ENCODE results near the gene HECW1. TPM values are rescaled to one million over a fixed set of nuclear protein-coding genes. Genes with fewer than 3 reads are reported as not detected.

The HECW1 gene
- total RNA-seq, 2 donors from 2014 or later = 0.04 TPM; not detected in 1

GRCh38 chr7:43458330-43459018 lies 346.0 kb downstream of the HECW1 start:
- no peak overlapping the region for H3K4me3 ChIP-seq
- no peaks in the 10 kb centered on the region for H3K27me3 ChIP-seq
- no peak for DNase-seq (ENCODE audit: low spot score)
- no peaks in the 10 kb centered on the region for H3K36me3 ChIP-seq
- H3K4me1 ChIP-seq = no peaks in the 10 kb centered on the region
- no peaks in the 10 kb centered on the region for H3K9me3 ChIP-seq
- TF ChIP-seq, protein P1, sequence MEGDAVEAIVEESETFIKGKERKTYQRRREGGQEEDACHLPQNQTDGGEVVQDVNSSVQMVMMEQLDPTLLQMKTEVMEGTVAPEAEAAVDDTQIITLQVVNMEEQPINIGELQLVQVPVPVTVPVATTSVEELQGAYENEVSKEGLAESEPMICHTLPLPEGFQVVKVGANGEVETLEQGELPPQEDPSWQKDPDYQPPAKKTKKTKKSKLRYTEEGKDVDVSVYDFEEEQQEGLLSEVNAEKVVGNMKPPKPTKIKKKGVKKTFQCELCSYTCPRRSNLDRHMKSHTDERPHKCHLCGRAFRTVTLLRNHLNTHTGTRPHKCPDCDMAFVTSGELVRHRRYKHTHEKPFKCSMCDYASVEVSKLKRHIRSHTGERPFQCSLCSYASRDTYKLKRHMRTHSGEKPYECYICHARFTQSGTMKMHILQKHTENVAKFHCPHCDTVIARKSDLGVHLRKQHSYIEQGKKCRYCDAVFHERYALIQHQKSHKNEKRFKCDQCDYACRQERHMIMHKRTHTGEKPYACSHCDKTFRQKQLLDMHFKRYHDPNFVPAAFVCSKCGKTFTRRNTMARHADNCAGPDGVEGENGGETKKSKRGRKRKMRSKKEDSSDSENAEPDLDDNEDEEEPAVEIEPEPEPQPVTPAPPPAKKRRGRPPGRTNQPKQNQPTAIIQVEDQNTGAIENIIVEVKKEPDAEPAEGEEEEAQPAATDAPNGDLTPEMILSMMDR (IDR thresholded peaks at IDR 0.05) = no peak
- H3K27ac ChIP-seq = no peak overlapping the region

GRCh38 chr7:43459019-43459337 lies 346.5 kb downstream of the HECW1 start:
- DNase-seq (ENCODE audit: low spot score) = no peak
- Histone ChIP-seq H3K9me3 (no peaks in the 10 kb centered on the region), H3K27ac (no peak overlapping the region), H3K27me3 (no peaks in the 10 kb centered on the region), H3K4me3 (no peak overlapping the region), H3K4me1 (no peaks in the 10 kb centered on the region), H3K36me3 (no peaks in the 10 kb centered on the region)
- TF ChIP-seq, protein P1 (IDR thresholded peaks at IDR 0.05) = no peak

GRCh38 chr7:43460733-43461348 lies 348.4 kb downstream of the HECW1 start:
- H3K27ac ChIP-seq = no peak overlapping the region
- TF ChIP-seq, protein P1 (IDR thresholded peaks at IDR 0.05) = no peak

GRCh38 chr7:43461349-43462024 lies 349.0 kb downstream of the HECW1 start:
- no peaks in the 10 kb centered on the region for H3K36me3 ChIP-seq
- no peaks in the 10 kb centered on the region for H3K27me3 ChIP-seq
- H3K27ac ChIP-seq = no peak overlapping the region
- no peak for DNase-seq (ENCODE audit: low spot score)
- no peaks in the 10 kb centered on the region for H3K4me1 ChIP-seq
- no peak overlapping the region for H3K4me3 ChIP-seq
- no peaks in the 10 kb centered on the region for H3K9me3 ChIP-seq
- TF ChIP-seq, protein P1 (IDR thresholded peaks at IDR 0.05) = no peak

More at GRCh38 chr7:43460733-43461348, 348.4 kb downstream of the HECW1 start:
- no peak overlapping the region for H3K4me3 ChIP-seq
- no peak for DNase-seq (ENCODE audit: low spot score)
- no peaks in the 10 kb centered on the region for H3K36me3 ChIP-seq
- no peaks in the 10 kb centered on the region for H3K9me3 ChIP-seq
- H3K27me3 ChIP-seq = no peaks in the 10 kb centered on the region
- H3K4me1 ChIP-seq = no peaks in the 10 kb centered on the region

DNA sequence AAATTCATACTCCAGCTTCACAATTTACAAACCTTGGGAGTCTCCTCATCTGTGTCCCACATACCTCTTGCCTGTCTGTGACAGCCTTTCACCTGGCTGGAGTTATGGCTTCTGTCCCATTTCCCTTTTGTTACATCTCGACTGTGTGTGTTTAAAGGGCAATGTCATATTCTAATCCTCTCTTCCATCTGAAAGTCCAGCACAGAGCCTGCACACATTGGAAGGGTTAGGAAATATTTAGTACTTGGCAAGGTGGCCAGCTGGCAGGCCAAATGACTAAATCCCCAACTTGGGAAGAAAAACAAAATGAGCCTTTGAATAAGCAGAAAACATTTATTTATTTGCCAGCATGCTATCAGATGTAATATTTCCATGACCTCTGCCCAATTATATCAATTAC lies 350.4 kb downstream of the HECW1 start:
- Histone ChIP-seq H3K4me3 (no peak overlapping the region), H3K9me3 (no peaks in the 10 kb centered on the region), H3K4me1 (no peaks in the 10 kb centered on the region), H3K27ac (no peak overlapping the region), H3K27me3 (no peaks in the 10 kb centered on the region), H3K36me3 (no peaks in the 10 kb centered on the region)
- TF ChIP-seq, protein P1 (IDR thresholded peaks at IDR 0.05) = no peak
- no peak for DNase-seq (ENCODE audit: low spot score)

All from right atrium auricular region (tissue), 2 donors.